ENCODE data around the gene CMIP.

DNA sequence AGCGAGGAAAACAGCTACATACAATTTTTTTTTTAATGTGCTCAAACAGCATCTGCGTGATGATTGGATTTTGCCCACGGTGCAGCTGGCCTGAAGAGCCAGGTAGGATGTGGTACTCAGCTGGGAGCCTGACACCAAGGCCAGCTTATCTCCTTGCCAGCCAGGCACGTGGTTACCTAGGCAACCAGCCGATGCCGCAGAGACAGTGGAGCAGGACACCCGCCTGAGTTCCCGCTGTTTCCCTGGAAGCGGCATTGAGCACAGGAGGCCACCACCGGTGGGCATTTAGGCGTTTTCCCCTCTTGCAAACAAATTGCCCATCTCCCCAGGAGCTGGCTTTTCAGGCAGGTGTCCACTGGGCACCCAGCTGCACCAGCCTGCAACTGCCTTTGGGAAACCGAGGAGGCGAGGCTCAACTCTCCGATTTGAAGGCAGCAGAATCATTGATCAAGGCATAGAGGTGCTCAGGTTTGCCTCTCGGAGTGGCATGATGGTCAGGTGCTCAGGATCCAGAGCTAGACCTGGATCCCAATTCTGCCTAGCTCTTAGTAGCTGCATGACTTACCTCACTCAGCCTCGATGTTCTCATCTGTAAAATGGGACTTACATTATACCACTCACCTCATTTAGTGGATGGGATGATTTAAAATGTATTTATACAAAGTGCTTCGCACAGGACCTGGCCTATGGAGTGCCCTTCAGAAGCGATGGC lies 196.9 kb downstream of the CMIP start:
- peak; percentile 86 for TF ChIP-seq GATA2 (IDR thresholded peaks at IDR 0.05; ENCODE audit: low read depth, low read length)
- TF ChIP-seq GATA3 (IDR thresholded peaks at IDR 0.05; ENCODE audit: low read depth, low read length): no peak

Data from SH-SY5Y (cell line).